ENCODE measurements around the gene PHF10.

PHF10 gene

GRCh38 chr6:169685860-169686259 lies 38.4 kb downstream of the PHF10 start:
- DNase-seq (ENCODE audit: low read depth, low spot score) = no peak
- H3K27ac ChIP-seq = no peak overlapping the region

GRCh38 chr6:169684056-169684455 lies 40.2 kb downstream of the PHF10 start:
- no peak for DNase-seq (ENCODE audit: low read depth, low spot score)
- H3K27ac ChIP-seq = no peak overlapping the region

- no peak overlapping the region for H3K27ac ChIP-seq
- no peak for DNase-seq (ENCODE audit: low read depth, low spot score)
These were observed 46.0 kb downstream of the PHF10 start for GRCh38 chr6:169678342-169678741.

GRCh38 chr6:169677096-169677495 lies 47.2 kb downstream of the PHF10 start:
- no peak for DNase-seq (ENCODE audit: low read depth, low spot score)
- H3K27ac ChIP-seq = no peak overlapping the region

GRCh38 chr6:169675011-169675410 lies 49.3 kb downstream of the PHF10 start:
- no peak overlapping the region for H3K27ac ChIP-seq
- DNase-seq (ENCODE audit: low read depth, low spot score) = no peak

- H3K27ac ChIP-seq = no peak overlapping the region
- no peak for DNase-seq (ENCODE audit: low read depth, low spot score)
These were observed 52.7 kb downstream of the PHF10 start for GRCh38 chr6:169671563-169671962.

- DNase-seq (ENCODE audit: low read depth, low spot score) = no peak
- no peak overlapping the region for H3K27ac ChIP-seq
These were observed 54.4 kb downstream of the PHF10 start for GRCh38 chr6:169669889-169670288.

- no peak for DNase-seq (ENCODE audit: low read depth, low spot score)
- no peak overlapping the region for H3K27ac ChIP-seq
These were observed 55.2 kb downstream of the PHF10 start for GRCh38 chr6:169669147-169669546.

GRCh38 chr6:169668203-169668847 lies 56.0 kb downstream of the PHF10 start:
- H3K27ac ChIP-seq = no peak overlapping the region
- no peak for DNase-seq (ENCODE audit: low read depth, low spot score)

- no peak for DNase-seq (ENCODE audit: low read depth, low spot score)
- H3K27ac ChIP-seq = no peak overlapping the region
These were observed 56.6 kb downstream of the PHF10 start for GRCh38 chr6:169667716-169668115.

GRCh38 chr6:169666441-169666840 lies 57.9 kb downstream of the PHF10 start:
- no peak overlapping the region for H3K27ac ChIP-seq
- no peak for DNase-seq (ENCODE audit: low read depth, low spot score)

- H3K27ac ChIP-seq = peak overlapping the region; percentile 28
- peak; percentile 24 for DNase-seq (ENCODE audit: low read depth, low spot score)
These were observed 59.0 kb downstream of the PHF10 start for GRCh38 chr6:169665289-169665688.

GRCh38 chr6:169664227-169664626 lies 60.1 kb downstream of the PHF10 start:
- no peak for DNase-seq (ENCODE audit: low read depth, low spot score)
- H3K27ac ChIP-seq = no peak overlapping the region

- no peak for DNase-seq (ENCODE audit: low read depth, low spot score)
- no peak overlapping the region for H3K27ac ChIP-seq
These were observed 60.8 kb downstream of the PHF10 start for GRCh38 chr6:169663468-169663867.

GRCh38 chr6:169661391-169661756 lies 62.9 kb downstream of the PHF10 start:
- no peak for DNase-seq (ENCODE audit: low read depth, low spot score)
- H3K27ac ChIP-seq = no peak overlapping the region

- H3K27ac ChIP-seq = no peak overlapping the region
- DNase-seq (ENCODE audit: low read depth, low spot score) = no peak
These were observed 63.4 kb downstream of the PHF10 start for GRCh38 chr6:169660751-169661390.

- H3K27ac ChIP-seq = no peak overlapping the region
These were observed 64.3 kb downstream of the PHF10 start for GRCh38 chr6:169659820-169660610.

GRCh38 chr6:169657284-169657610 lies 67.1 kb downstream of the PHF10 start:
- no peak for DNase-seq (ENCODE audit: low read depth, low spot score)
- no peak overlapping the region for H3K27ac ChIP-seq

More at GRCh38 chr6:169659820-169660610, 64.3 kb downstream of the PHF10 start:
- no peak for DNase-seq (ENCODE audit: low read depth, low spot score)

- DNase-seq (ENCODE audit: low read depth, low spot score) = no peak
- no peak overlapping the region for H3K27ac ChIP-seq
These were observed 67.6 kb downstream of the PHF10 start for GRCh38 chr6:169656546-169657283.

- DNase-seq (ENCODE audit: low read depth, low spot score) = peak; percentile 16
- H3K27ac ChIP-seq = no peak overlapping the region
These were observed 69.5 kb downstream of the PHF10 start for GRCh38 chr6:169654598-169655391.
